A549 (cell line): Measurements from ENCODE around the gene MAP3K9.

ENCODE experiments used
- MAZ ChIP-seq: fragments of 150-350 bp; IDR thresholded peaks from 2 replicates; pipeline ENCODE4 v1.6.1; 2014; ENCODE audit warnings: antibody characterized with exemption, low read depth, low read length, borderline replicate concordance
- TF ChIP-seq, protein P1 (sequence below): fragments of >200 bp; sonication (Bioruptor Twin); formaldehyde crosslinking; IDR thresholded peaks from 3 replicates; pipeline ENCODE4 v1.5.1; 2016

DNA sequence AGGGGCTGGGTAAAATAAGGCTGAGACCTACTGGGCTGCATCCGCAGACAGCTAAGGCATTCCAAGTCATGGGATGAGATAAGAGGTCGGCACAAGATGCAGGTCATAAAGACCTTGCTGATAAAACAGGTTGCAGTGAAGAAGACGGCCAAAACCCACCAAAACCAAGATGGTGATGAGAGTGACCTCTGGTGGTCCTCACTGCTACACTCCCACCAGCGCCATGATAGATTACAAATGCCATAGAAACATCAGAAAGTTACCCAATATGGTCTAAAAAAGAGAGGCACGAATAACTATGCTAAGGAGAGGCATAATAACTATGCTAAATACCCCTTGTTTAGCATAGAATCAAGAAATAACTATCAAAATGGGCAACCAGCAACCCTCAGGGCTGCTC lies 46.2 kb upstream of the MAP3K9 start:
- no peak for TF ChIP-seq MAZ
- TF ChIP-seq, protein P1, sequence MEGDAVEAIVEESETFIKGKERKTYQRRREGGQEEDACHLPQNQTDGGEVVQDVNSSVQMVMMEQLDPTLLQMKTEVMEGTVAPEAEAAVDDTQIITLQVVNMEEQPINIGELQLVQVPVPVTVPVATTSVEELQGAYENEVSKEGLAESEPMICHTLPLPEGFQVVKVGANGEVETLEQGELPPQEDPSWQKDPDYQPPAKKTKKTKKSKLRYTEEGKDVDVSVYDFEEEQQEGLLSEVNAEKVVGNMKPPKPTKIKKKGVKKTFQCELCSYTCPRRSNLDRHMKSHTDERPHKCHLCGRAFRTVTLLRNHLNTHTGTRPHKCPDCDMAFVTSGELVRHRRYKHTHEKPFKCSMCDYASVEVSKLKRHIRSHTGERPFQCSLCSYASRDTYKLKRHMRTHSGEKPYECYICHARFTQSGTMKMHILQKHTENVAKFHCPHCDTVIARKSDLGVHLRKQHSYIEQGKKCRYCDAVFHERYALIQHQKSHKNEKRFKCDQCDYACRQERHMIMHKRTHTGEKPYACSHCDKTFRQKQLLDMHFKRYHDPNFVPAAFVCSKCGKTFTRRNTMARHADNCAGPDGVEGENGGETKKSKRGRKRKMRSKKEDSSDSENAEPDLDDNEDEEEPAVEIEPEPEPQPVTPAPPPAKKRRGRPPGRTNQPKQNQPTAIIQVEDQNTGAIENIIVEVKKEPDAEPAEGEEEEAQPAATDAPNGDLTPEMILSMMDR = no peak
